GM19397 (cell line): ENCODE measurements around the gene TNFRSF19.

Source experiments
- ATAC-seq: cut with Tn5 transposase; IDR thresholded peaks from one replicate; pipeline ENCODE4 v1.9.1; 2021; ENCODE audit warnings: mild to moderate bottlenecking, moderate library complexity; ENCODE audit not compliant: unreplicated experiment

The TNFRSF19 gene

GRCh38 chr13:23680845-23681669, 110.8 kb downstream of the TNFRSF19 start:
- no peak for ATAC-seq

GRCh38 chr13:23683084-23683483, 112.9 kb downstream of the TNFRSF19 start:
- ATAC-seq = no peak

- no peak for ATAC-seq
Measured at GRCh38 chr13:23684647-23685046, 114.4 kb downstream of the TNFRSF19 start.

GRCh38 chr13:23685416-23685815, 115.2 kb downstream of the TNFRSF19 start:
- no peak for ATAC-seq

- ATAC-seq = no peak
Measured at GRCh38 chr13:23686948-23687347, 116.7 kb downstream of the TNFRSF19 start.

- ATAC-seq = no peak
Measured at GRCh38 chr13:23687614-23688013, 117.4 kb downstream of the TNFRSF19 start.

- no peak for ATAC-seq
Measured at GRCh38 chr13:23688336-23688735, 118.1 kb downstream of the TNFRSF19 start.

GRCh38 chr13:23690668-23691067, 120.5 kb downstream of the TNFRSF19 start:
- ATAC-seq = no peak

- no peak for ATAC-seq
Measured at GRCh38 chr13:23692816-23693215, 122.6 kb downstream of the TNFRSF19 start.

- ATAC-seq = no peak
Measured at GRCh38 chr13:23695196-23695595, 125.0 kb downstream of the TNFRSF19 start.

GRCh38 chr13:23695711-23696464, 125.7 kb downstream of the TNFRSF19 start:
- ATAC-seq = peak; percentile 95

- no peak for ATAC-seq
Measured at GRCh38 chr13:23696610-23697009, 126.4 kb downstream of the TNFRSF19 start.

- ATAC-seq = no peak
Measured at GRCh38 chr13:23697772-23698313, 127.6 kb downstream of the TNFRSF19 start.

- no peak for ATAC-seq
Measured at GRCh38 chr13:23699271-23699670, 129.1 kb downstream of the TNFRSF19 start.

- no peak for ATAC-seq
Measured at GRCh38 chr13:23701186-23701585, 131.0 kb downstream of the TNFRSF19 start.

GRCh38 chr13:23701636-23702035, 131.4 kb downstream of the TNFRSF19 start:
- ATAC-seq = no peak

GRCh38 chr13:23703246-23703860, 133.1 kb downstream of the TNFRSF19 start:
- no peak for ATAC-seq

GRCh38 chr13:23705583-23705982, 135.4 kb downstream of the TNFRSF19 start:
- no peak for ATAC-seq

GRCh38 chr13:23707674-23708073, 137.5 kb downstream of the TNFRSF19 start:
- ATAC-seq = no peak

GRCh38 chr13:23709536-23709935, 139.3 kb downstream of the TNFRSF19 start:
- ATAC-seq = no peak

GRCh38 chr13:23710366-23710765, 140.2 kb downstream of the TNFRSF19 start:
- no peak for ATAC-seq
